ENCODE measurements around the gene ZBTB49.
"Not testable (repeated sequence)": the region's sequence is repeated elsewhere in the genome, so short reads cannot be mapped to it uniquely, and the experiment has no call there.

The ZBTB49 gene

DNA sequence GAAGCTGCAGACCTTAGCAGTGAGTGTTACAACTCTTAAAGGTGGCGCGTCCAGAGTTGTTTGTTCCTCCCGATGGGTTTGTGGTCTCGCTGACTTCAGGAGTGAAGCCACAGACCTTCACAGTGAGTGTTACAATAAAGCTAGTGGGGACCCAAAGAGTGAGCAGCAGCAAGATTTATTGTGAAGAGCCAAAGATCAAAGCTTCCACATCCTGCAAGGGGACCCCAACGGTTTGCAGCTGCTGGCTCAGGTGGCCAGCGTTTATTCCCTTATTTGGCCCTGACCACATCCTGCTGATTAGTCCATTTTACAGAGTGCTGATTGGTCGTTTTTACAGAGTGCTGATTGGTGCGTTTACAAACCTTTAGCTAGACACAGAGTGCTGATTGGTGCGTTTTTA is 58.5 kb downstream of the ZBTB49 start:
- intact Hi-C loops (cut with DNase I); DNase-seq: not testable (repeated sequence)

DNA sequence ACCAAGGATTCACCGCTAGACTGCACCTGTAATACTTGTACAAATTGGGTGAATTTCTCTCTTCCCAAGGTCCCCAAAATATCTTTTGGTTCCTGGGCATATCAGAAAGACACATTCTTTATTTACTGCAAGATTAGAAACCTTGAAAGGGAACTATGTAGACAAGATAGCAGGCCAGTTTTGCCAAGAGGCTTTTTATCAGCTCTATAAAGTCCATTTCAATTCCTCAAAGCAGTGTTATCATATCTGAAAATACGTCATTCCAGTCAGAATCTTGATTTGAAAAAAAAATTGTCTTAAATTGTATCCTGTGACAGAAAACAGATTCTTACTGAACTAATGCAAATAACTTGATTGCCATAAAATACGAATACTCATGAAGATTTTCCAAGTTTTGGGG is 59.8 kb downstream of the ZBTB49 start:
- no peak for DNase-seq
- intact Hi-C loops (cut with DNase I): no loop called here

DNA sequence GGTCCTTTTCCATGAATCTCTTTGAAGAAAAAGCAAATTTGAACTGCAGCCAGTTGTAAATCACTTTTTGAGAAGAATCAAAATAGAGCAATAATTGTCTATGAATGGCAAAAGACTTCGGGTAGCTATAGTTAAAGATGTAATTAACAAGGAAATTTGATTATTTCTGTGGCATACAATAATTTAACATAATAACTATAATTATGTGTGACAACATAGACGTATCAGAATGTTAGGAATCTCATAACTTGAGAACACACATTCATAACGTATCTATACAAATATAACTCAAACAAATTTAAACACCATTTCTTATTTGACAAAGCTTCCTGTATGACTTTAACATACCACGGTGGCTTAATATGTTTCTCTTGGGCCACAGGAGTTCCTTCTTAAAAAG is 60.9 kb downstream of the ZBTB49 start:
- intact Hi-C loops (cut with DNase I): no loop called here
- DNase-seq: no peak

DNA sequence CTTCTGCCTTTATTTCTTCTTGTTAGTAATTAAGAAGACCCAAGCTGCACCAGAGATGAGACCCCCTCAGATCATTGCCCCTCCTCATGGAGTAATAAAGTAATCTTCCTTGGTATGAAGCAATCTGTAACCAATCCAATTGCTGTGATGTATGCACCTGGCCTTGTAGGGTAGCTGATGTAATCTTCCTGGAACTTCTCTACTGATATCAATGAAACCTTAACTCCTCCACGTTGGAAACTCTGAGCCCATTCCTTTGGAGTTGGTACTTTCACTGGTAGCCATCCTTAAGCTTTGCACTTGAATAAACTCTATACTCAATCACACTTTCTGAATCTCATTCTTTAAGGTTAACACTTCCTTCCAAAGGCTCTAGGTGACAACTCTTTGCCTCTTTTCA is 65.3 kb downstream of the ZBTB49 start:
- no peak for DNase-seq
- intact Hi-C loops (cut with DNase I): no loop called here

DNA sequence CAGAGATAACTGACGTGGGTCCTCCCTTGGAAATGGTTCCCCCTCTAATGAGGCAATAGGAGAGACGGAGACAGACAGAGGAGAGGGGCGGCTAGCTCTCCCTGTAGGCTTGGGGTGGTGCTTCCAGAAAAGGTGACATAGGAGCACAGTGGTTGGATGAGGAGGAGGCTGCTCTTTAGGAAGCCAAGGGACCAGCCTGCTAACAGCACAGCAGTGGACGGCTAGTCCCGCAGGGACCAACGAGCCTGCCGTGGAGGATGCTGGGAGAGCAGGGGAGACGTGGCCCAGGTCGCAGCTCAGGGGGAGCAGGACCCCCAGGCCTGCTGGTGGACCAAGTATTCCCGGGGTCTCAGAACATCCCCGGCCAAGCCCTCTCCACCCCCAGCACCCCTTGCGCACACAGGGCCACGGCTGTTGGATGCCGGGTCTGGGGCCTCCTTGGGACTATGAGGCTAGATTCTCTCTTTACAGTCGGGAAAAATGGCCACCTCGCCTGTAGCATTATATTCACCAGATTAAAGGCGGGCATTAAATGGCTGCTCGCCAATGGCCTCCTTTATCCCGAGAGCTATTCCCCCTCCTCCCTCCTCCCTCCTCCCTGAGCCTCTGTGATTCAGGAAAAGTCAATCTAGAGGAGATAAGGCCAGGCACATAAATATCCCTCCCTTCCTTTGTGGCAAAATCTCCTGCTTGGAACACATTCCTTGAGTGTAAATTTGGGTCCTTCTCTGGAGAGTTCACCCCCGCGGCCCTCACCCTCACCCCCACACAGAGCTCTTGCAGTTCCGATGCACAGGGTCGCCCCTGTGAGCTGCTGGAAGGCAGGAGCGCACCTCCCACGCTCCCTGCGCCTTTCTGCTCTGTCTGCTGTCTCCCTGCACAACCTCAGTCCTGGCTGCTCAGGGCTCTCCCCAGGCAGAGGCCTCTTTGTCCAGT is 66.3 kb downstream of the ZBTB49 start:
- intact Hi-C loops (cut with DNase I): no loop called here
- no peak for DNase-seq

DNA sequence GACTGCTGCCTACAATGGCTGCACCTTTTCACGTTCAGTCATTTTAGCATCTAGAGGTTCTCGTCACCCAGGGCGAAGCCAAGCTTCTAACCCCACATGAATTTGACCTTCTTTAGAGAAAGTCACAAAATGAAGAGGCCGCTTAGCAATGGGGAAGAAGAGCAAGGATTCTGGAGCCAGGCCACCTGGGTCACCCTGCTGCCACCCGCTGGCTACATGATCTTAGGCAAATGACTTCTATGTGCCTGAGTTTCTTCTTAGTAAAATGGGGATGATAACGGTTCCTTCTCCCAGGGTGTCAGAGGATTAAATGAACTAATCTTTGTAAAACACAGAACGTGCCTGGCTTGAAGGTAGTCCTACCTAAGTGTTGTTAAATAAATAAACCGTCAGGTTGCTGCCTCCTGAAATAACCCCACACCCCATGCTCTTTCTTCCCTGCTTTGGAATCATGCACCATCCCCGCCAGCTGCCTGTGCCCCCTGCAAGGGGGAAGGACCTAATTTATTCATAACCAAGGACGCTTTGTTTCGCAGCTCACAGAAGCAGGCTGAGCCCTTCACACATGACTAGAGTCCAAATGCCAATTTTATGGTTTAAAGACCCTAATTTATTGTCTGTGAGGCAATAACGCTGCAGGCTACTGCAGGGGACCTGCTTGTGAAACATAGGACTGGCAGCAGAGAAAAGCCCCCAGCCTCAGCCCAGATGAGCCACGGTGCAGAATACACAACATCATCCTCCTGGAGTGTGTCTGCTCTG is 68.2 kb downstream of the ZBTB49 start:
- intact Hi-C loops (cut with DNase I): no loop called here

DNA sequence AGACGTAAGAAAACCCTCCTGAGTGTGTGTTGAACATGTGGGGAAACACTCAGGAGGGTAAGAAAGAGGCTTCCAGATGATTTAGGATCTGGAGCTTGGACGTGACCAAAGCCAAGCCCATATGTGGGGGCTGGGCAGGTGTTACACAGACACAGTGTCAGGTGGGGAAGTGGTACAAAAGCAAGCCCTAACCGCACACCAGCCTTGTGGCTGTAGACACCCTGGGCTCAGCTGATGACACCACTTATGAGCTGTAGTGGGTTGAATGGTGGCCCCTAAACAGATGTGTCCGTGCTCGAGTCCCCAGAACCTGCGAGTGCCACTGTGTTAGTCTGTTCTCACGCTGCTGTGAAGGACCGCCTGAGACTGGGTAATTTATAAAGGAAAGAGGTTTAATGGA is 71.8 kb downstream of the ZBTB49 start:
- DNase-seq: no peak
- intact Hi-C loops (cut with DNase I): no loop called here

More for the DNA sequence above, 68.2 kb downstream of the ZBTB49 start:
- no peak for DNase-seq

DNA sequence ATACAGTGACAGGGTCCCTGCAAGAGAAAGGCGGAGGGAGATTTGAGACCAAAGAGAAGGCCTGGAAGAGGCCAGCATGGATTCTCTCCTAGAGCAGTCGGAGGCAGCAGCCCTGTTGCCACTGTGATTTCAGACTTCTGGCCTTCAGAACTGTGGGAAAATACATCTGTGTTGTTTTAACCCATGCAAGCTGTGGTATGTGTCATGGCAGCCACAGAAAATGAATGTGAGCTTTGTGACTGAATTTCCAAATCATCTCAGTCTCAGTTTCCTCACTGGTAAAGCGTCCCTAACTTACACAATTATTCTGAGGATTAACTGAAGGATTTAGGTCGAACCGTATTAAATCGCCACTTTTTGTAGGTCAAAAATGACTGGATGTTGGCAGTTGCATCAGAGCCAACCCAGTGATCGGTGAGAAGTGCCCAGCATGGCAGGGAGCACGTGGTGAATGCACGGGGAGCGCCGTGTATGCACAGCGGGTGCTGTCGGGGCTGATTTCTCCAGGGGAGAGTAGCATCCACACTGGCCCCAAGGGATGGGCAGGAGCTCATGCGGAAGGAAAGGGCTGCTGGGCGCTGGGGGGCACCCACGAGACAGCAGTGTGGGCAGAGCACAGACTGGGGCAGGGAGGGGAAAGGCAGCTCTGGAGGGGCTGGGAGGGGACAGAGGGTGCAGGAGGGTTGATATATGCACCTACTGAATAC is 73.1 kb downstream of the ZBTB49 start:
- DNase-seq: no peak
- intact Hi-C loops (cut with DNase I): no loop called here

DNA sequence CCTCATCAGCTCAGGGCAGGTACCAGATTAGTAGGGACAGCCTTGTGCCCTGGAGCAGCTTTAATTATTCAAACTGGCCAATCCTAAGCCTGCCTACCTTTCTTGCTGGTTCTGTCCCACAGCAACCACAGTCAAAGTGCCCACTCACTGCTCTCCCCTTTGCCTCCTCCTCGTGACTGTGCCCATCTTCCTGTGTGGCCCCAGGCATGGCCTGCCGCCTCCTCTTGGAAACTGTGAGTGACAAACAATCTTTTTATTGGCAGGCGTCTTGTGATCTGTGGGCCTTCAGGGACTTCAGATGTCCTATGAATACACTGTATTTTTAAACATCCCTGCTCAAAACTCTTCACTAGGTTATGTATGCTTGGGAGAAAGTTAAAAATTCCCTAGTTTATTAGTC is 74.0 kb downstream of the ZBTB49 start:
- intact Hi-C loops (cut with DNase I): no loop called here

DNA sequence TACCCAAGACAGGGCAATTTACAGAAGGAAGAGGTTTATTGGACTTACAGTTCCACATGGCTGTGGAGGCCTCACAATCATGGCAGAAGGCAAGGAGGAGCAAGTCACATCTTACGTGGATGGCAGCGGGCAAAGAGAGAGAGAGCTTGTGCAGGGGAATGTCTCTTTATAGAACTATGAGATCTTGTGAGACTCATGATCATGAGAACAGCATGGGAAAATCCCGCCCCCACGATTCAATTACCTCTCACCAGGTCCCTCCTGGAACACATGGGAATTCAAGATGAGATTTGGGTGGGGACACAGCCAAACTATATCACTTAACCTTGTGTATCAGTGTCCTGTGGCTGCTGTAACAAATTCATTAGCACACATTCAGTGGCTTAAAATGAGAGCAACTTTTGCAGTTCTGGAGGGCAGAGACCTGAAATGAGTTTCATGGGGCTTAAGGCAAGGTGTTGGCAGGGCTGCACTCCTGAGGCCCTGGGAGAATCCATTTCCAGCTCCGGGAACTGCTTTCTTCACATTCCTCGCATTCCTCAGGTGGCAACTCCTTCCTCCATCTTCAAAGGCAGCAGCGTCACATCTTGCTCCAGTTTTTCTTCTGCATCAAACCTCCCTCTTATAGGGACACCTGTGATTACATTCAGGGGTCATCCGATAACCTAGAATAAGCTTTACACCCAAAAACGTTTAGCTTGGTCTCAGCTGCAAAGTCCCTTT is 74.6 kb downstream of the ZBTB49 start:
- intact Hi-C loops (cut with DNase I): no loop called here
- no peak for DNase-seq

More for the DNA sequence above, 74.0 kb downstream of the ZBTB49 start:
- DNase-seq: no peak

DNA sequence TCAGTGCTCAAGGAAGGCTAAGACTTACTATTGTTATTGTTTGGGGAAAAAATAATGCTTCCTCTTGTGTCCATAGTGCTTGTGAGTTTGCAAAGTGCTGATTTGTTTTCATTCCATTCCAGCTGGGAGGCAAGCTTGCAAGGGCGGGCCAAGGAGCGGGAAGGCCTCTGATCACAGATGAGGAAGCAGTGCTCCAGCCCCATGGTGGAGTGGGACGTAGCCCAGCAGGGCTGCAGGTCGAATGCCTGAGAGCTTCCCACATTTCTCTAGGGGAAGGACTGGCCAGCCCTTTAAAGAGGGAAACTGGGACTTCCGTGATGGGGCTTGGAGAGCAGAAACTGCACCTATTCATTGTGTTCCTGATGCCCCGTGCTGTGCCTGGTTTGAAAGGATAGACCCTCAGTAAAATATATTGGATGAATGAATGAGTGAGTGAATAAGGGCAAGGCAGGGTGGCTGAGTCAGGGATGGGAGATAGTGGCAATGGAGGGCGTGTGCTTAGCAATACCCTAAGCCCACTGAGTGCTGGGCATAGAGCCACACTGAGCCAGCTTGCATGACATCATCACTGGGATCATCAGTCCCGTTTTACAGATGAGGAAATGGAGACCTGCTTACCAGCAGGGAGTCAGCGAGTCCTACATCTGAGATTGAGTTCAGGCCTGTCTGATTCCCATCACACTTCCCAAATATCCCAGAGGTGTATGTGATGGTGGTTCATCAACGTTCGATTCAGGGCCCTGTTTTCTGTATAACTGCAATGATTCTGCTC is 78.9 kb downstream of the ZBTB49 start:
- no peak for DNase-seq

More for the DNA sequence above, 78.9 kb downstream of the ZBTB49 start:
- intact Hi-C loops (cut with DNase I): no loop called here
